Fibroblast of peridontal ligament (primary cell): ENCODE measurements around the gene NCAN.
"Not testable (repeated sequence)": the region's sequence is repeated elsewhere in the genome, so short reads cannot be mapped to it uniquely, and the experiment has no call there.

Experiments
- DNase-seq: peaks from one replicate; pipeline ENCODE4 v3.0.0-alpha.2; 2010; ENCODE audit errors: extremely low read depth

NCAN gene

GRCh38 chr19:19193926-19194325 lies 17.8 kb upstream of the NCAN start:
- no peak for DNase-seq

- DNase-seq = no peak
These were observed 9.8 kb upstream of the NCAN start for GRCh38 chr19:19201697-19202630.

- no peak for DNase-seq
These were observed 9.1 kb upstream of the NCAN start for GRCh38 chr19:19202707-19203011.

GRCh38 chr19:19203012-19203856 lies 8.5 kb upstream of the NCAN start, which contains the start of gene NR2C2AP:
Gene NR2C2AP, minus strand, starts transcription at chr19:19203414. Its CDS starts 354 bp downstream, at chr19:19203060.
- peak; percentile 90 for DNase-seq

- DNase-seq = no peak
These were observed 7.6 kb upstream of the NCAN start for GRCh38 chr19:19204181-19204580.

GRCh38 chr19:19205416-19206410 lies 6.0 kb upstream of the NCAN start:
- DNase-seq = no peak

- DNase-seq = no peak
These were observed 4.8 kb upstream of the NCAN start for GRCh38 chr19:19206938-19207337.

- DNase-seq = no peak
These were observed 3.9 kb upstream of the NCAN start for GRCh38 chr19:19207637-19208572.

- no peak for DNase-seq
These were observed 2.4 kb upstream of the NCAN start for GRCh38 chr19:19209372-19209771.

- DNase-seq = no peak
These were observed 1.2 kb downstream of the NCAN start for GRCh38 chr19:19212916-19213315.

- DNase-seq = no peak
These were observed 1.8 kb downstream of the NCAN start for GRCh38 chr19:19213426-19214158.

- DNase-seq = no peak
These were observed 2.4 kb downstream of the NCAN start for GRCh38 chr19:19214159-19214490.

- peak; percentile 22 for DNase-seq
These were observed 3.1 kb downstream of the NCAN start for GRCh38 chr19:19214892-19215291.

GRCh38 chr19:19215792-19216191 lies 4.0 kb downstream of the NCAN start:
- DNase-seq = no peak

GRCh38 chr19:19217099-19217498 lies 5.3 kb downstream of the NCAN start:
- peak; percentile 13 for DNase-seq

GRCh38 chr19:19218911-19219310 lies 7.2 kb downstream of the NCAN start:
- no peak for DNase-seq

GRCh38 chr19:19221000-19221399 lies 9.2 kb downstream of the NCAN start:
- DNase-seq = not testable (repeated sequence)

GRCh38 chr19:19223060-19223459 lies 11.3 kb downstream of the NCAN start:
- DNase-seq = no peak

- DNase-seq = no peak
These were observed 11.9 kb downstream of the NCAN start for GRCh38 chr19:19223636-19224035.
